ENCODE measurements around the gene CES4A.

CES4A gene

GRCh38 chr16:67013233-67013822 lies 24.9 kb downstream of the CES4A start:
- intact Hi-C loops (cut with DNase I; ENCODE audit: low total_unique reads): no loop called here
- Histone ChIP-seq H3K27ac (peak overlapping the region; percentile 81 to 84), H3K4me3 (peak overlapping the region; percentile 56 to 79), H3K36me3 (no peaks in the 10 kb centered on the region), H3K27me3 (no peaks in the 10 kb centered on the region), H3K9me3 (no peaks in the 10 kb centered on the region), H3K4me1 (peaks cover 0 to 28% (median 18%) of the 10 kb centered on the region in 4 donors)
- DNase-seq: peak in 1 of 2 donors; percentile 71
- no peak for TF ChIP-seq CTCF (IDR thresholded peaks at IDR 0.05)

- peak overlapping the region; percentile 56 to 79 for H3K4me3 ChIP-seq
- no peaks in the 10 kb centered on the region for H3K36me3 ChIP-seq
- peak; percentile 27 to 51 for TF ChIP-seq CTCF (IDR thresholded peaks at IDR 0.05)
- peaks cover 0 to 28% (median 18%) of the 10 kb centered on the region in 4 donors for H3K4me1 ChIP-seq
- H3K27ac ChIP-seq: peak overlapping the region; percentile 81 to 84
- no peaks in the 10 kb centered on the region for H3K9me3 ChIP-seq
- peak; percentile 73 to 95 for DNase-seq
- no peaks in the 10 kb centered on the region for H3K27me3 ChIP-seq
- intact Hi-C loops (cut with DNase I; ENCODE audit: low total_unique reads): no loop called here
These were observed 25.6 kb downstream of the CES4A start for GRCh38 chr16:67013823-67014633.

GRCh38 chr16:67014634-67015312 lies 26.4 kb downstream of the CES4A start:
- peak overlapping the region; percentile 81 to 84 for H3K27ac ChIP-seq
- intact Hi-C loops (cut with DNase I; ENCODE audit: low total_unique reads): loop anchor here (5.0 kb wide), 1 partner anchor 143 kb away; the partner anchor contains the start of genes FBXL8 and TRADD
- DNase-seq: peak in 1 of 2 donors; percentile 63
- H3K4me3 ChIP-seq: peak overlapping the region; percentile 56 to 79
- no peaks in the 10 kb centered on the region for H3K36me3 ChIP-seq
- peaks cover 0 to 28% (median 18%) of the 10 kb centered on the region in 4 donors for H3K4me1 ChIP-seq
- TF ChIP-seq CTCF (IDR thresholded peaks at IDR 0.05): no peak
- no peaks in the 10 kb centered on the region for H3K9me3 ChIP-seq
- no peaks in the 10 kb centered on the region for H3K27me3 ChIP-seq

GRCh38 chr16:67015313-67015731 lies 26.9 kb downstream of the CES4A start:
- peak overlapping the region; percentile 81 to 84 for H3K27ac ChIP-seq
- peak in 1 of 2 donors; percentile 29 for DNase-seq
- H3K36me3 ChIP-seq: no peaks in the 10 kb centered on the region
- intact Hi-C loops (cut with DNase I; ENCODE audit: low total_unique reads): loop anchor here (5.0 kb wide), 1 partner anchor 142 kb away; the partner anchor contains the start of genes FBXL8 and TRADD
- no peaks in the 10 kb centered on the region for H3K27me3 ChIP-seq
- no peak overlapping the region for H3K4me3 ChIP-seq
- no peak for TF ChIP-seq CTCF (IDR thresholded peaks at IDR 0.05)
- peaks cover 0 to 28% (median 18%) of the 10 kb centered on the region in 4 donors for H3K4me1 ChIP-seq
- no peaks in the 10 kb centered on the region for H3K9me3 ChIP-seq

- no peak overlapping the region for H3K4me3 ChIP-seq
- peaks cover 0 to 28% (median 18%) of the 10 kb centered on the region in 4 donors for H3K4me1 ChIP-seq
- H3K9me3 ChIP-seq: no peaks in the 10 kb centered on the region
- intact Hi-C loops (cut with DNase I; ENCODE audit: low total_unique reads): loop anchor here (5.0 kb wide), 1 partner anchor 141 kb away; the partner anchor contains the start of genes FBXL8 and TRADD
- H3K27me3 ChIP-seq: no peaks in the 10 kb centered on the region
- no peaks in the 10 kb centered on the region for H3K36me3 ChIP-seq
- no peak overlapping the region for H3K27ac ChIP-seq
- DNase-seq: peak in 1 of 2 donors; percentile 34
- no peak for TF ChIP-seq CTCF (IDR thresholded peaks at IDR 0.05)
These were observed 27.8 kb downstream of the CES4A start for GRCh38 chr16:67016143-67016542.

All from tibial artery (tissue), 4 donors.